ENCODE data around the gene TMEM163.

The TMEM163 gene

DNA sequence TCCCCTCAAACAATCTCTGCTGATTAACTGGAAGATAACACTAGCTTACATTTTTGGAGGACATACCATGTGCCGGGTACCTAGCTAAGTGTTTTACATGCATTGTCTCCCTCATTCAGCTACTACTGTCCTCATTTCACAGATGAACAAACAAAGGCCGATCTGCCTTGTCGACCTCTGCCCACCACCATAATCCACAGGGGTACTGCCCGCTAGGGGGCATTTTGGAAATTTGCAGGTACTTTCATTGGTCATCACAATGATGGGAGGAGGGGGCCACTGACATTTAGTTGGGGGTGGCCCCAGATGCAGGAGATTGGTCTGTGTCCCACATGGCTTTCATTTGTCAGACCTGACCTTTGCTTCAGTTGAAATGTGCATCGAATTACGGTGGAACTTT lies 3.9 kb upstream of the TMEM163 start:
- DNase-seq: no peak

DNA sequence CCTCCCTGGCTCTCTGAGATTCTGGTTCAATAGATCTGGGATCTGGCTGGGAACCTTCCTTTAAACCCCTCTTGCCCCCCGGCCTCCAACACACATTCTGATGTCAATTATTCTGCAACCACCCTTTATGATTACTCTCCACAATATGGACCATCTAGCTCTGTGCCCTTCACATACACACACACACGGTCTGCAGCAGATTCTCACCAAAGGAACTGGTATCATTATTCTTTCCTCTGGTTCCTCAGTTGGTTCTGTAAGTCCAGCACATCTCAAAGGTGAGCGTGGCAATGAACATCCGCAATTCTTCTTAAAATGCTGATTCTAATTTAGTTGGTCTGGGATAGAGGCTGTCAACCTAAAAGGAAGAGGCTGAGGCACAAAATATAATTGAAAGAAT lies 2.8 kb upstream of the TMEM163 start:
- no peak for DNase-seq

DNA sequence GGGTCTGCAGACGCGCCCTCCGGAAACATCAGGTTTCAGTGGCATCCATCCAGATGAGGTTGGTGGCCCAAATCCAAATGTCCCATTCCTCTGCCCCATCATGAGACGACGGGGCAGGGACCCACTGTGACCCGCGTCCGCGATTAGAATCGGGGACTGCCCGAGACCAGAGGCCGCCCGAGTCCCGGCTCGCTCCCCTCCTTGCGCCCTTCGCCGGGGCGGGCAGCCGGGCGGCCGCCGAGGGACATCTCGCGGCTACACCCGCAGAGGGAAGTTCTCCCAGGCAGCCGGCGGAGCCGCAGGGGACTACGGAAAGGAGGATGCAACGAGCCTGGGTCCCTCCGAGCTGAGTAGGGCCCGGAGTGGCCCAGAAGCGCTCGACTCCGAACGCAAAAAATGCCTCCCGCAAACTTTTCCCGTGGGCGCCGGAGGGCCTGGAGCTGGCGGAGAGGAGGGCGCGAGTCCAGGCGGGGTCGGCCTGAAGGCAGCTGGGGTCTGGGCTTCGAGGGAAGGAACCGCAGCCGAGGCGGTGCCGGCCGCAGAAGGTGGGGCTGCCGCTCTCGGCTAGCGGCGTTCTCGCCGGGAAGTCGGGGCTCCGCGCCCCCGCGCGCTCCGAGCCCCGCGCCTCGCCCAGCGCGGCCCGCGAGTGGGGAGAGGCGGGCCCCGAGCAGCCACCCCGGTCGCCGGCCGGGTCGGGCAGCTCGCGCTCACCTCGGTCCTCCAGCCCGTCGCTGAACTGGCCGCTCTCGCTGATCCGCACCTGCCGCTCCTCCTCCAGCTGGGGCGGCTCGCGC lies 580 bp downstream of the TMEM163 start:
- no peak for DNase-seq

DNA sequence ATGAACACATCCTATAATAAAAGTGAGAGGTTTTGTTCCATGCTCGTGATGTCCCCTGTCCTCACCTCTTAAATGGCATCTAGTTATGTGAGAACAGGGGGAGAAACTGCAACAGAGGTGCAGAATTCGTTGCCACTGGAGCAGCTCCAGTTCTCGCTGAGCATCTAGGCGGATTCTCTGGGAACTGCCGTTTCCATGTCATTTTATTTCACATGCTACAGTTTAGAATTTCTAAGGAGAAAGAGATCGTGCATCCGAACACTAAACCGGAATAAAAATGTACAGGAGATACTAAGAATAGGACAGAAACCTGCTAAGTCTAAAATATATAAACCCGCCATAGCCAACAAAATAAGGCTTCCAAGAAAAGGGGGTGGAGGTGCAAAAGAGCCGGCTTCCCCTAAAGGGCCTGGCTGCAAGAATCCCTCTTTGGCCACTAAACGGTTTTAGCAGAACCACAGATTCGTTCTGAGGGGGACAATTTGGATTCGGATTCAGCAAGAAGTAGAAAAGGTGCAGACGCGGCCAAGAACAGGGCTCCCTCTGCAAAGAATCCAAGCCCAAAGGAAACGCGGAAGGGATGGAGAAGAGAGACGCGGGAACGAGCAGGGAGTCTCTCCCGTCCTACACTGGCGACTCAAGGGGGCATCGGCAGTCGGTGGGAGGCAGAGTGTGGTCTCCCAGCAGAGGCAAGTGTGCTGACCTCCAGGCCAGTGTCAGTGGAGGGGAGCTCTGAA lies 1.3 kb downstream of the TMEM163 start:
- DNase-seq: no peak

- DNase-seq: no peak
Measured at GRCh38 chr2:134716721-134717243, 2.0 kb downstream of the TMEM163 start.

DNA sequence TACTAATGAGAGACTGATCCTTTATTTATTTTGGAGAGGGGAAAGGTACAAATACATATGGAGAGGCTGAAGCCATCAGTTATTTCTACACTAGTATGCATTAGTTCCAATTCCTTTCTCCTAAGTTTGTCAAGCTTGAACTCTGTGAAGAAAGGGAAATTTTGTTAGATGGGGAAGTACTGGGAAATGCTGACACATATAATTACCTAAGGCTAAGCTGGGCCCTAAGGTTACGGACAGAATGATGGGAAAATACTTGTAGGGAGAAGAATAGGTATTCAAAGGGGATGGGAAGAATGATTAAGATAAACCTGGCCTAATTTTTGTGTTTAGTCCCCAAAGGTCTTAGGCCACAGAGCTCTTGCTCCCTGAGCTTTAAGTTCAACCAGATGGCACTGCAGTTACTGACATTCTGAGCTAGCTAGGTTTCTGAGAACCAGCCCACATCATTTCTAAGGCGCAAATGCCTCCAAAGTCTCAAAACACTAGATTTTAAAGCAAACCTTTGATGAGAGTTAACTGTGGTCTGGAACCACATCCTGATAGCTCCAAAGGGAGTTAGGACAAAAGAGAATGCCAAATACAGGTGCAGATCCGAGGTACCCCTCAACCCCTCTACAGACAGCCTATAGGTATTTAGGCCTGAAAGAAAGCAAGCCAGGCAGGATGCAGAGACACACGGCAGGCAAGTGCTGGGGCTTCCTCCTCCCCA lies 2.7 kb downstream of the TMEM163 start:
- DNase-seq: no peak

DNA sequence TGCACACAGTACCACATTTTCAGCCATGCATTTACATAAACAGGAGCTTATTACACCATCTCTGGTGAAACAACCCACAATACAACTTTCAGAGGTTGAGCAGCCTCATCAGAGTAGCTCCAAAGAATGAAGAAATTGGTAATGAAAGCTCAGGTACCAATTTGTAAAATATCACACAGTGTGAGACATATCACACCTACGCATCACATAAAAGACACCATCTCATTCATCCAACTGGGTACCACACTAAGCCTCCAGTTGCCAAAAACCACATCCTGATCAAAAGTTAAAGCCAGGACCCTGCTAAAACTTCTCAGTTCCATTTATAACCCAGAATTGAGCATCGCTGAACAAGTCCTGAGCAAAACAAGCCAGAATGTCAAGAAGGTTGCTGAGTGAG lies 4.6 kb downstream of the TMEM163 start:
- DNase-seq: no peak

DNA sequence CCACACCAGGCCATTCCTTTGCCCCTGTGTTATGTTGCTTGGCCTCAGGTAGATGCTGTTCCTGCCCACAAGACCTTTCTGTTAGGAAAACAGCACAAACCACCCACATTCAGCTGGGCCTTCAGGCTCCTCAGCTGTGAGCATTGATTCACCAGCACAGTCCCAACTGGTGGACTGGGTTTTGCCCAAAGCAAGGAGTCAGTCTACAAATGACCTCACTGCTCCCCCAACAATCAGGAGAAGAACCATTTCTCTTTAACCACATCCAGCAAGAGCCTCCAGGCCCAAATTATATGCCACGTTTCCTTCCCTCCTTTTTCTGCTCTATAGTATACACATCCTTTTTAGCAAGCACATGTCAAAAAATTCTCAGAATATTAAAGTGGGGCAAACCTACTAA lies 5.2 kb downstream of the TMEM163 start:
- DNase-seq: no peak

- DNase-seq: no peak
Measured at GRCh38 chr2:134713176-134713575, 5.6 kb downstream of the TMEM163 start.

GRCh38 chr2:134712736-134713135 lies 6.1 kb downstream of the TMEM163 start:
- DNase-seq: no peak

DNA sequence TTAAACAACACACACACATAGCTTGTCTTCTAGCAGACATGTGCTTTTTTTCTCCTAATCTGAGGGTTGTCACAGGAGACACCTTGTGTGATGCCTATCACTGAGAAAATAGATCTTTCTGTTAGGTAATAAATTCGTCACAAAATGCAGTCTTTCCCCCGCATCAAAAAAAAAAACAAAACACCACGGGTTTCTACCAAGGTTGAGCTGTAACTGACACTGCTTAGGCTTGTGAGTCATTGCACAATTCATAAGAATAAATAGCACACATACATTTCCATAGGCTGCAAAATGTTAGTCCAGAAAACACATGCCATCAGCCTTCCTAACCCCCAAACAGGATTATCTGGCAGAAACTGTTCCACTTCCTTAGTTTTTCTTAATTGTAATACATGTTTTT lies 6.5 kb downstream of the TMEM163 start:
- no peak for DNase-seq

DNA sequence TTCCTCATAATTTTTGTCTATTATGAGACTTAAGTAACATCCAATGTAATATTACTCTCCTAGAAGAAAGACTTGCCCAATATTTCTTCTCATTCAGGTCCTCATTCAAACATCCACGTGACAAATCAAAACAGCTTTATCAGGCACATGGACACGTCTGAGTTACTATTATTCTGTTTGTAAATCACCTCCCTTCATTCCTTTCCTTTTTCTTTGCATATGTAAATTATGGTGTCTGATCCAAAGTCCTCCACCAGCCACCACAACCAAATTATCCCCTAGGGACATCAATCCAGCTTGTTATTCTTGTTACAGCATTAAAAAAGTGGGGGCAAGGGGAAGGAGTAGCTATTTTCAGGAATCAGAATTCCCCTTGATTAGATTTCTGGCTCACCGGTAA lies 7.1 kb downstream of the TMEM163 start:
- no peak for DNase-seq

DNA sequence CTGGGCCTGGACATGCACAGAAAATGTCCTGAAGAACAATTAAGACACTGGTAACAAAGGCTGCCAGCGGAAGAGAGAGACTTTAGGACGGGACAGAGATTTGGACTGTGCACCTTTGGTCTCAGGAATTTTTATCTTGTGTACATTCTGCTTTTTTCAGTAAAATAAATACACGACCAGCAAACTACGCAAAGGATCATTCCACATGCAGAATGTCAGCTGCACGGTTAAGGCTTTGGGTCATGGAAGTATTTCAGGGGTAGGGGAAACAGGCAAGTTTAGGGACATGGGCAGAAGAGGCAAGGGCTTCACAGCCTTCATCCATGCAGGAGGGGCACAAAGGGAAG lies 11.5 kb downstream of the TMEM163 start:
- no peak for DNase-seq

GRCh38 chr2:134706587-134707329 lies 12.0 kb downstream of the TMEM163 start:
- no peak for DNase-seq

DNA sequence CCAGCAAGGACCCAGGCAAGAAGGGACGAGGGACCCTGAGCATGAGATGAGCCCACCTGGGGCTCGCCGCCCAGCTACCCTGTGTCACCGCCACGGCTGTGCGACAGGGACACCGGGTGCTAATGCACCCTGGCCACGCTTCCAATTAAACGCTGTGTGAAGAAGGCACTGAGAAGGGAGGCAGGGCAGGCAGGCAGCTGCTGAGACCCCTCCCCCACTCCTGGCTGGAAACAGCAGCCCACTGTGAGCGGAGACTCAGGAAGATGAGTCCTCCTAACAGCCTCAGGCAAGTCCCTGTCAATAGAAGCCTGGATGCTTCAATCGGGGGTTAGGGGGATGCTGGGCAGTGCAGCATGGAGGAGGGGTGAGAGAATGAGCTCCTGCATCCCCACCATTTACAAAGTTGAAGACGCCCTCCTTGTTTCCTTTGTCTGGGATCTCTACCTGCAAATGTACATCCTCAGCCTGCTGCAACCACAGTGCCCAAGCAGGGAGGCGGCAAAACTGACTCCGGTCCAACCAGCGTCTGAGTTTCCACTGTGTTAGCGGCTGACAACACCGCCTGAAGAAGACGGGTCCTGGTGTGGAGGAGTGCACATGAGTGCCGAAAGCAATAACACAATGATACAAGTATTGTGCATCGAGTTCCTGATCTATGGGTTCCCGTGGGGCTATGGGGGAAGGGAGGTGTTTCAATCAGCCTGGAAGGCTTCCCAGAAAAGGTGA lies 12.8 kb downstream of the TMEM163 start:
- DNase-seq: no peak

DNA sequence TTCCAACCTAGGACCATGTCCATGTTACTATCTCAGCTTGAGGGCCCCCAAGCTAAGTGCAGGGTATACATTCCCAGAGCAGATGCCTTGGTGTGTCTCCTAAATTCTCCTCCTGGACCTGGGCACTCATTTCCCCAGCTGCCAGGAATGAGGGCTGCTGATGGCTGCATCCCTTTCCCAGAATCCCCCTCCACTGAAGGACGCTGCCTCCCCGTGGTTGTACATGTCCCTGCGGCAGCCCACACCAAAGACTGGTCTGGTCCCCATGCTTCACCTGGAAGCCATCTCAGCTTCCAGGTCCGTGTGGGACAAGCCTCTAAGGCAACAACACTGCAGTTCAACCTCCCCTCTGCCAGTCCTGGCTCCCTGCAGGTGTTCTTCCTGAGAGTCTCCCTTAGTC lies 14.6 kb downstream of the TMEM163 start:
- no peak for DNase-seq

DNA sequence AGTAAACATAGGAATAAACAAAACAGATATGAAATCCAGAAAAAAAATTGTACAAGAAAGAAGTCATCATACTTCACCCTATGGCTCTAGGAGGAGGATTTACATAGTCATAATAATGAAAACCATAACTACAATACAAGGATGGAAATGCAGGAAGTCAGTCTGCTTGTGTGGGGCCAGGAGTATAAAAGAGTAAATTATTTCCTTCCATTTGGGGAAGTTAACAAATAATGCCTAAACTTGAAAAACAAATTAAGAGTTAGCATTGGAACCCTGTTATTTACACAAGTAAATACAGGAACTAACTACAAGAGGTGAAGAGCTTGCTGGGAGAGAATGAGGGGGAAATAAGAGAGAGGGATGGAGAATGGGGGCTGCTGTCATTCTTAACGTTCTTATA lies 15.4 kb downstream of the TMEM163 start:
- no peak for DNase-seq

GRCh38 chr2:134700730-134701129 lies 18.1 kb downstream of the TMEM163 start:
- DNase-seq: no peak

DNA sequence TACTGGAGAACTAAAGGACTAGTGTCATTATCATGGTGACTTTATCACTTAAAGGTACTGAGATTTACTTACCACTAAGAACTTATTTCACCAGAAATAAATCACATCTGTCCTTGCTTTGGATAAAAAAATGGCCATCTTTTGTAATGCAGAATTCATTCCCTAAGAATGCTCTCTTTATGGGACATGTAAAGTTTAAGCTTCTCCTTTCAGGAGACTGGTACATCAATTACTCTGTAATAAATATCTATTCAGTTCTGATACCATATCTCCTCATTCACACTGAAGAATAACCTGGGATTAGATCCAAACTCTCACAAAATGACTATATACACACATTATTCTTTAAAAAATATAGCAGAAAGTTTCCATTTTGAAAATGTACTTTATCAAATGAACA lies 24.4 kb downstream of the TMEM163 start:
- DNase-seq: no peak

GRCh38 chr2:134693359-134694330 lies 25.2 kb downstream of the TMEM163 start:
- no peak for DNase-seq

DNA sequence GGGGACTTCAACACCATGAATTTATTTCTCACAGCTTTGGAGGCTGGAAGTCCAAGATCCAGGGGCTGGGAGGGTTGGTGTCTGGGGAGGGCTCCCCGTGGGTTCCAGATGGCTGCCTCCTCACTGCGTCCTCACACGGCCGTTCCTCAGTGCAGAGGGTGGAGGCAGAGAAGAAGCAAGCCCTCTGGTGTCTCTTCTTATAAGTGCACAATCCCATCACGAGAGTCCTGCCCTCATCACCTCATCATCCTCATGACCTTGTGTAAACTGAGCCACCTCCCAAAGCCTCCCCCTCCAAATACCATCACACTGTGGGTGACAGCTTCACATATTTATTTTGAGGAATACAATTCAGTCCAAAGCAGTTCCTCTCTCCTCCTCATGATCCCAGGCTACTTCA lies 26.3 kb downstream of the TMEM163 start:
- DNase-seq: no peak
